K562 (cell line): ENCODE data around the gene CYYR1. TPM values are rescaled to one million over a fixed set of nuclear protein-coding genes. Genes with fewer than 3 reads are reported as not detected.

ENCODE experiments used
- ATAC-seq: fragments of 200-7000 bp; cut with Tn5 transposase; 3 replicates; pipeline ENCODE4 v1.9.1; 2020; ENCODE audit warnings: moderate library complexity
- BruUV-seq: library from RNA; stranded (reverse); fragments of 400-500 nt; replicated peaks from 2 replicates; lab custom pipeline; 2021; lab: Mats Ljungman, UMichigan
- CTCF ChIA-PET: fragments of 300-600 bp; formaldehyde crosslinking; extraction: SDS; loops from one replicate; lab custom pipeline; 2021; ENCODE audit warnings: low intra/inter-chr PET ratio; lab: Yijun Ruan, JAX
- POLR2A ChIA-PET: fragments of 300-600, 350-650 bp; sonication (Branson Sonifier 250); formaldehyde crosslinking; extraction: SDS; loops from one replicate; lab custom pipeline; 2021; ENCODE audit warnings: antibody characterized with exemption, inconsistent platforms; lab: Yijun Ruan, JAX
- DNase-seq, 4 experiments: peaks; one replicate each; pipeline versions ENCODE4 v3.0.0 to v3.0.0-alpha.2; 2011 to 2018; ENCODE audit warnings: low spot score in 3 of 4, mixed read lengths in 3 of 4; ENCODE audit errors: extremely low read depth in 1 of 4
- FAIRE-seq: peaks from 2 replicates; lab custom pipeline; 2011; peaks lifted over from hg19 to GRCh38; lab: Jason Lieb, UNC
- H2AFZ ChIP-seq: 2 replicates; pipeline ENCODE4 v1.6.0; 2011; ENCODE audit warnings: low read depth, low read length, control low read depth, inconsistent platforms
- H3K27ac ChIP-seq: fragments of 200-600 bp; 3 replicates; pipeline ENCODE4 v1.8.0; 2011; ENCODE audit warnings: low read depth, mild to moderate bottlenecking, control low read depth, inconsistent platforms, low read length, moderate library complexity, mixed read lengths; ENCODE audit errors: extremely low read depth
- H3K27me3 ChIP-seq, 2 experiments: fragments of 300-600 bp in 1 of 2; 2 replicates in 1 of 2; 3 replicates in 1 of 2; pipeline versions ENCODE4 v1.6.0 to v1.8.0; 2011; ENCODE audit warnings: inconsistent platforms in 2 of 2, low read length in 2 of 2, mild to moderate bottlenecking in 1 of 2, mixed read lengths in 1 of 2, moderate library complexity in 1 of 2; ENCODE audit not compliant: control insufficient read depth in 2 of 2, insufficient read depth in 2 of 2
- H3K36me3 ChIP-seq: fragments of 300-600 bp; 3 replicates; pipeline ENCODE4 v1.8.0; 2011; ENCODE audit warnings: mild to moderate bottlenecking, low read length, inconsistent platforms; ENCODE audit not compliant: control insufficient read depth, insufficient read depth
- H3K4me1 ChIP-seq, 2 experiments: fragments of 200-600 bp in 1 of 2; replicated peaks in 1 of 2; 2 replicates in 1 of 2; 3 replicates in 1 of 2; pipeline versions ENCODE4 v1.5.1 to v1.8.0; 2011; ENCODE audit warnings: inconsistent platforms in 2 of 2, low read length in 2 of 2, mild to moderate bottlenecking in 1 of 2, mixed read lengths in 1 of 2, moderate library complexity in 1 of 2; ENCODE audit not compliant: control insufficient read depth in 2 of 2, insufficient read depth in 2 of 2
- H3K4me2 ChIP-seq: 2 replicates; pipeline ENCODE4 v1.6.1; 2011; ENCODE audit warnings: low read length, control low read depth, inconsistent platforms, mixed read lengths; ENCODE audit not compliant: insufficient read depth
- H3K4me3 ChIP-seq: fragments of 200-600 bp; sonication (generic), shearing (Covaris generic); 2 replicates; pipeline ENCODE4 v1.5.1; 2016; ENCODE audit warnings: control low read depth, inconsistent platforms
- H3K79me2 ChIP-seq: fragments of 200-600 bp; 3 replicates; pipeline ENCODE4 v1.8.0; 2011; ENCODE audit warnings: low read length, inconsistent platforms; ENCODE audit not compliant: control insufficient read depth, insufficient read depth
- H3K9ac ChIP-seq, 2 experiments: 2 replicates each; pipeline versions ENCODE4 v1.6.0 to v1.6.1; 2011; ENCODE audit warnings: low read depth in 2 of 2, low read length in 2 of 2, control low read depth in 1 of 2, inconsistent platforms in 1 of 2, mild to moderate bottlenecking in 1 of 2, mixed read lengths in 1 of 2; ENCODE audit not compliant: insufficient read depth in 1 of 2
- H3K9me1 ChIP-seq: one replicate; pipeline ENCODE4 v1.6.0; 2011; ENCODE audit warnings: inconsistent platforms, mild to moderate bottlenecking, low read length, moderate library complexity; ENCODE audit not compliant: control insufficient read depth, insufficient read depth
- H3K9me3 ChIP-seq: replicated peaks from 2 replicates; pipeline ENCODE4 v1.5.1; 2011; ENCODE audit warnings: low read depth, low read length, inconsistent platforms; ENCODE audit not compliant: control insufficient read depth, insufficient read depth
- H4K20me1 ChIP-seq: replicated peaks from 2 replicates; pipeline ENCODE4 v1.6.1; 2011; ENCODE audit warnings: low read length, inconsistent platforms, mixed read lengths; ENCODE audit not compliant: control insufficient read depth, insufficient read depth
- ARID2 ChIP-seq: fragments of 450-650 bp; IDR thresholded peaks from 2 replicates; pipeline ENCODE4 v1.6.1; 2017; ENCODE audit warnings: antibody characterized with exemption, mild to moderate bottlenecking
- ARID3B ChIP-seq: fragments of 250-450 bp; sonication (Bioruptor Pico); IDR thresholded peaks from 2 replicates; pipeline ENCODE4 v1.4.0; 2020; ENCODE audit warnings: borderline replicate concordance
- ATF1 ChIP-seq, 2 experiments: fragments of 450-650 bp in 1 of 2; IDR thresholded peaks; 2 replicates each; pipeline ENCODE4 v1.6.1; 2016; ENCODE audit warnings: missing compliant biosample characterization in 1 of 2, missing genetic modification characterization in 1 of 2
- CSDE1 ChIP-seq, 2 experiments: fragments of 450-650 bp; IDR thresholded peaks; 2 replicates each; pipeline ENCODE4 v1.6.1; 2016; ENCODE audit warnings: mild to moderate bottlenecking in 1 of 2
- ELF1 ChIP-seq: fragments of 200-800 bp; sonication (Bioruptor generic); IDR thresholded peaks from 2 replicates; pipeline ENCODE4 v1.6.1; 2016; ENCODE audit warnings: missing genetic modification characterization, missing compliant biosample characterization
- HMBOX1 ChIP-seq: sonication (generic); IDR thresholded peaks from 2 replicates; pipeline ENCODE4 v1.6.1; 2016
- RFX7 ChIP-seq: fragments of 250-450 bp; sonication (Bioruptor Pico); IDR thresholded peaks from 2 replicates; pipeline ENCODE4 v1.5.1; 2021; ENCODE audit warnings: mild to moderate bottlenecking
- SLC30A9 ChIP-seq: fragments of 250-450 bp; sonication (Bioruptor Pico); IDR thresholded peaks from 2 replicates; pipeline ENCODE4 v1.8.0; 2022; ENCODE audit warnings: mild to moderate bottlenecking, moderate library complexity
- SNIP1 ChIP-seq: fragments of 450-650 bp; IDR thresholded peaks from 2 replicates; pipeline ENCODE4 v1.7.1; 2017; ENCODE audit warnings: low read depth, mild to moderate bottlenecking
- SRSF3 ChIP-seq: fragments of 200-400 bp; formaldehyde crosslinking; IDR thresholded peaks from 2 replicates; pipeline ENCODE4 v1.6.1; 2016; ENCODE audit warnings: mild to moderate bottlenecking, low read length, moderate library complexity; ENCODE audit not compliant: insufficient read depth
- THRAP3 ChIP-seq: fragments of 450-650 bp; IDR thresholded peaks from 2 replicates; pipeline ENCODE4 v1.6.1; 2016; ENCODE audit warnings: mild to moderate bottlenecking, inconsistent platforms, borderline replicate concordance
- TSC22D4 ChIP-seq: fragments of 450-650 bp; IDR thresholded peaks from 2 replicates; pipeline ENCODE4 v1.6.1; 2016; ENCODE audit warnings: missing genetic modification characterization, missing biosample characterization, control low read depth
- USF2 ChIP-seq: sonication (generic); formaldehyde crosslinking; IDR thresholded peaks from 2 replicates; pipeline ENCODE4 v1.5.0; 2020; ENCODE audit warnings: missing genetic modification reagents
- ZNF140 ChIP-seq: fragments of 250-450 bp; sonication (Bioruptor Pico); IDR thresholded peaks from 2 replicates; pipeline ENCODE4 v1.8.0; 2021; ENCODE audit warnings: moderate library complexity, mild to moderate bottlenecking, inconsistent platforms
- ZNF583 ChIP-seq: fragments of 250-450 bp; sonication (Bioruptor Pico); IDR thresholded peaks from 2 replicates; pipeline ENCODE4 v1.4.0; 2020
- WGBS: fragments of 100-300 bp; shearing (Covaris generic); methylation state at CpG from one replicate; pipeline ENCODE4 v1.1.6; 2016; ENCODE audit warnings: low coverage, mixed read lengths; ENCODE audit not compliant: insufficient coverage; ENCODE audit errors: missing lambda C conversion rate; 5-methylcytosine and 5-hydroxymethylcytosine counted together
- in situ Hi-C: fragments of 300-500 bp; cut with MboI; formaldehyde crosslinking; loops from 4 replicates; pipeline ENCODE4 v1.15.0; 2018; ENCODE audit warnings: inconsistent platforms, mixed read lengths
- intact Hi-C: fragments of 100-400 bp; cut with micrococcal nuclease; formaldehyde crosslinking; loops from 2 replicates; pipeline ENCODE4 v1.14.2; 2022
- polyA plus RNA-seq, 8 experiments: library from polyadenylated mRNA; depleted of rRNA in 4 of 8; stranded (reverse) in 5 of 8; unstranded in 3 of 8; fragments of >200 nt; fragmentation: Nextera tagmentation in 2 of 8; fragmentation: Illumina TruSeq in 1 of 8; extraction: Ambion mirVana in 2 of 8; extraction: Trizol in 1 of 8; gene quantifications; 2 replicates each; pipeline versions ENCODE4 v1.2.1 to v1.2.3, GENCODE V29; 2011 to 2014; ENCODE audit warnings: inconsistent platforms in 1 of 8, missing spikeins in 1 of 8
- total RNA-seq, 7 experiments: library from RNA; depleted of rRNA in 6 of 7; stranded (reverse); fragments of >200 nt in 6 of 7; fragmentation: Illumina TruSeq in 2 of 7; extraction: Trizol in 2 of 7; gene quantifications; 2 replicates each; pipeline versions ENCODE4 v1.2.1 to v1.2.3, GENCODE V29; 2011 to 2021; ENCODE audit warnings: low replicate concordance in 1 of 7

Gene CYYR1
- total and polyA plus RNA-seq, 9 of the 15 experiments (the other 6 are each of a cell fraction or from before 2014, with no cell fraction given) = not detected

DNA sequence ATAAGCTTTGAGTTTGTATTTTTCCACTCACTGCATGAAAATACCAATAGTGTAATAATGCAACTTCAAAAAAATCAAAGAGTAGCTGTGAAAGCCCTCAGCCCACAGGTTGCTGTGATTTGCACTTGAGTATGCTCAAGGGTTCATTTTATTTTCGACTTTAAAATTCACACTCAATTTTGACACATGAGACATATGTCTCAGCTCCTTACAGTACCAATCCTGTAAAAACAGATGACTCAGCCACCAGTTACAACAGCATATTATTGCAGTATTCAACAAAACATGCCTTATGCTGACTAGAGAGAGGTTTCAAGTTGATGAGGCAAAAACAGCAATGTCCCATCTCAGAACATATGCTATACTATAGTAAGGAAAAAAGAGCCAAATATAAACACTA, 66.1 kb downstream of the CYYR1 start:
- no peaks in the 10 kb centered on the region for H3K9me1 ChIP-seq
- TF ChIP-seq SNIP1 (no peak), ARID3B (CRISPR knock-in tag) (no peak)
- no peaks in the 10 kb centered on the region for H3K27me3 ChIP-seq
- DNase-seq (no peak), FAIRE-seq (no peak), ATAC-seq (no peak)
- no peaks in the 10 kb centered on the region for H3K79me2 ChIP-seq
- no peaks in the 10 kb centered on the region for H3K4me1 ChIP-seq
- in situ Hi-C loops (no loop called here), intact Hi-C loops (no loop called here)
- 0 out of 2 replicates have a peak, but pooled peaks cover 3% of the 10 kb centered on the region for H3K9me3 ChIP-seq
- no peak overlapping the region for H3K4me3 ChIP-seq
- WGBS = 6% methylated on average over 1 of the region's 1 CpG
- no peak overlapping the region for H3K9ac ChIP-seq
- ChIA-PET CTCF (no interaction called here), POLR2A (no interaction called here)
- no peak overlapping the region for H2AFZ ChIP-seq
- BruUV-seq = no TSS peak
- no peak overlapping the region for H3K4me2 ChIP-seq
- H4K20me1 ChIP-seq = no peaks in the 10 kb centered on the region
- no peaks in the 10 kb centered on the region for H3K36me3 ChIP-seq
- no peak overlapping the region for H3K27ac ChIP-seq

- no peak overlapping the region for H3K9ac ChIP-seq
- H3K4me3 ChIP-seq = no peak overlapping the region
- FAIRE-seq = no peak
- no peaks in the 10 kb centered on the region for H4K20me1 ChIP-seq
- in situ Hi-C loops = no loop called here
- DNase-seq = no peak
- H3K4me2 ChIP-seq = no peak overlapping the region
- H3K27me3 ChIP-seq = no peaks in the 10 kb centered on the region
- ChIA-PET POLR2A (no interaction called here), CTCF (no interaction called here)
- H3K9me1 ChIP-seq = no peaks in the 10 kb centered on the region
- H2AFZ ChIP-seq = no peak overlapping the region
- BruUV-seq = no TSS peak
- no peaks in the 10 kb centered on the region for H3K4me1 ChIP-seq
- WGBS = 0% methylated on average over 1 of the region's 1 CpG
- intact Hi-C loops = no loop called here
- H3K79me2 ChIP-seq = no peaks in the 10 kb centered on the region
- no peak for ATAC-seq
- H3K9me3 ChIP-seq = 0 out of 2 replicates have a peak, but pooled peaks cover 3% of the 10 kb centered on the region
- H3K27ac ChIP-seq = no peak overlapping the region
- H3K36me3 ChIP-seq = no peaks in the 10 kb centered on the region
- TF ChIP-seq TSC22D4 (tag) (no peak), RFX7 (no peak), ZNF140 (CRISPR knock-in tag) (no peak), HMBOX1 (no peak), CSDE1 (IDR thresholded peaks at IDR 0.05) (no peak), ARID2 (no peak), ELF1 (tag) (no peak), ATF1 (CRISPR knock-in tag; IDR thresholded peaks at IDR 0.05) (no peak), ATF1 (tag; IDR thresholded peaks at IDR 0.05) (no peak), SRSF3 (no peak), ZNF583 (CRISPR knock-in tag) (no peak), USF2 (no peak), SLC30A9 (CRISPR knock-in tag) (no peak), THRAP3 (no peak)
Measured at GRCh38 chr21:26505211-26505610, 67.9 kb downstream of the CYYR1 start.
